Ammon's horn (tissue), 1 donor: ENCODE data around the gene NRP2.

ENCODE experiments used
- DNase-seq: peaks from one replicate; pipeline ENCODE4 v3.0.0-alpha.2; 2016; ENCODE audit warnings: low spot score

Gene NRP2

DNA sequence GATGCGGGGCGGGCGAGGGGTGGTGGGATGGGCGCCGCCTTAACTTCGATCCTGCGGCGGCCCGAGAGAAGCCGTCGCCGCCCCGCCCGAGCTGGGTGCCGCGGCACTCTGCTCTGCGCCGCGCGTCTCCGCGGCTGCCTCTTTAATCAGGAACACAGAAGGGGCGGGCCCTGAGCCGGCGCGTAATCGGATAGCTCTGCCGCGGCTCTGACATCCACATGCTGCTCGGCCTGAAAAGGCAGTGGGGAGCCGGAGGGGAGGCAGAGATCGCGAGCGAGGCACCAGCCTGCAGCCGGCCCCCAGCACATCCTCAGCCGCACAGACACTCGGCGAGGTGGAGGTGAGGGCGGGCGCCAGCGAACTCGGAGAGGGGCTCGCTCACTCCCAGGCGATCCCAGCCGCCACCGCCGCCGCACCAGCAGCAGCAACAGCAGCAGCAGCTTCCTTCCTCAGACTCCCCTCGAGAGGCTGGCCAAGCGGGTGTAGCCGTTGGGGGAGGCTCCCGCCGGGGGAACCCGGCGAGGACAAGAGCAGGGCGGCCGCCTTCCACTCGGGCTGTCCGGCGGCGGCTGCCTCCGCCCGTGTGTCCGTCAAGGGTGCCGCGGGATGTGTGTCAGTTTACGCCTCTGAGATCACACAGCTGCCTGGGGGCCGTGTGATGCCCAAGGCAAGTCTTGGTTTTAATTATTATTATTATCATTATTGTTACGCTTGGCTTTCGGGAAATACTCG is at the start of gene NRP2:
TSS of gene NRP2 (plus strand) at position 263 of the 732 bp plus-strand sequence. CDS start 790 bp downstream, outside the sequence.
- peak; percentile 91 for DNase-seq

GRCh38 chr2:205633994-205634393 is 48.3 kb upstream of the NRP2 start:
- DNase-seq, result no peak

GRCh38 chr2:205636549-205637319 is 45.6 kb upstream of the NRP2 start:
- no peak for DNase-seq

- DNase-seq, result no peak
Observed at GRCh38 chr2:205637320-205637602, 45.0 kb upstream of the NRP2 start.

GRCh38 chr2:205637779-205638503 is 44.4 kb upstream of the NRP2 start:
- no peak for DNase-seq

DNA sequence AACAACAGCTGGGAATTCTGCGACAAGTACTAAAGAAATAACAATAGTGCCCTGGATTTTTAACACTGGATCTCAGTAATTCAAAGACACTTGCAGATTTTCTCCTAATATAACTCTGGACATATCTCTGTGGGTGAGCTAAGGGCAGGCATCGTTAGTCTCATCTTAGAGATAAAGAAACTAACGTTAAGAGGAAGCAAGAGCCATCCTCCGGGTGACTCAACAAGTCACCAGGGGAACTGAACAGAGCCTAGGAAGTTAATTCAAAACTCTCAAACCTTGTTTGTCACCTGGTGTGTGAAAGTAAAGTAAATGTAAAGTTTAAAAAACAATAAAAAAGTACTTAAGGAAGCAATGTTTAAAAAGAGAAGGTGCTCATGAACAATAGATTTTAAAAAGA is 41.6 kb upstream of the NRP2 start:
- no peak for DNase-seq

GRCh38 chr2:205642599-205643356 is 39.5 kb upstream of the NRP2 start:
- DNase-seq, result no peak

- no peak for DNase-seq
Observed at GRCh38 chr2:205643391-205643885, 38.9 kb upstream of the NRP2 start.

- DNase-seq, result no peak
Observed at GRCh38 chr2:205644018-205644417, 38.3 kb upstream of the NRP2 start.

GRCh38 chr2:205646680-205647079 is 35.6 kb upstream of the NRP2 start:
- DNase-seq, result no peak

DNA sequence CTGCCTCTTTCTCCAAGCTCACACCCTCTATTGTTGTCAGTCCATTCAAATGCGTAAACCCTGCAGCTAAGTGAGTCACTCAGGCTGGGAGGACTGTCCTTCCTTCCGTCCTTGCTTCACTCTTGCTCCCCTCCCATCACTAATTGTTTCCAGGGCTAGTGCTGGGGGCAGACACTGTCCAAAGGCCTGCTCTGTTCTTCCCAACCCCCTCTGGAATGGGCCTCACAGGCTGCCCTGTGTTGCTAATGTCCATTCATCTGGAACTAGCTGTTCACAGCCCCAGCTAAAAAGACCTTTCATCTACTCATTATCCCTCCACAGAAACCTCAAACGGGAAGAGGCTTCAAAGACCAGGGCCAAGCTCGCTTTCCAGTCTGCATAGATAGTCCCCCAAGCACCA is 31.9 kb upstream of the NRP2 start:
- no peak for DNase-seq

- DNase-seq, result no peak
Observed at GRCh38 chr2:205650931-205651330, 31.4 kb upstream of the NRP2 start.

DNA sequence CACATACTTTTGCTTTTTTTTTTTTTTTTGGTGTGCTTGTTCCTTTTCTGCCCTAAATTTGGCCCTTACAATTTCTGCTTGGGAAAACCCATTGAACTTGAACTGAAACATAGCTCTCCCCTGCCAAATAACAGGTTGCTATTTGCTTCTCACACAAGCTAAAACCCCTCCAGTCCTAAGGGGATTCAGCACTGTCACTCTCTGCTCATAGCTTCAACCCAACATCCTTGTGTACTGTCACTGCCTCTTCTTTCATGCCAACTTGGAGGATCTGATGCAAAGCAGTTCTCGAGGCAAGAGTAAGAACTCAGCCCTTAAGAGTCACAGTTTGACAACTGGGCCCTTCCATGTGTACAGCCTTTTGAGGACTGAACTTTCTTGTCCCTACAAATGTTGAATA is 30.6 kb upstream of the NRP2 start:
- no peak for DNase-seq

GRCh38 chr2:205654878-205655605 is 27.3 kb upstream of the NRP2 start:
- DNase-seq, result no peak

DNA sequence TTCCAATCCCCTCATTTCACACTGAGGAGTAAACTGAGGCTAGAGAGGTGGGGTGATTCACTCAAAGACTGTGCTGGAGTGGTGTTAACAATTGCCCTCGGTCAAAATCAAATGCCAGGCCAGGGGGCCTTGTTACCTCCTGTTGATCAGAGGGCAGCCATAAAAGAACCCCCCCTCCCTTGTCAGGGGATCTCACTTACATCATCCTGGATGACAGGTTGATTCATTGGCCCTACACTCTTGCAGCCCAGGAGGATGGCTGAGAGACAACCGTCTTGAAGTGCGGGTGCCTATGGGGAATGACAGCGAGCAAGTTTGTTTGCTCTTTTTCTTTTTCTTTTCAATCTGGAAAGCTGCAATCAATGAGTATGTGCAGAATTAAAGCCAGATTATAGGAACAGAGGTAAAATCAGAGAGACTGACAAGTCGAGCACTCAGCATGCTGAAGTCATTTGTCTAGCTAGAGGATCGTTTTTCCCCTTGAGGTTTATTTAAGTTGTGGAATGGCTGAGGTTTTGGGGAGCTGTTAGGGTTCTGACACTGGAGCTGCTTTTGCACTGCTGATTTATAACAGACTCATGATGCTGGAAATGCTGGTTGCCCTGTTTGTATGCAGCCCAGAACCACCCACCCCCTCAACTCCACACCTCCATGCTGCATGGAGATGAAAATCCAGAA is 26.4 kb upstream of the NRP2 start:
- no peak for DNase-seq

- no peak for DNase-seq
Observed at GRCh38 chr2:205656461-205656860, 25.8 kb upstream of the NRP2 start.

DNA sequence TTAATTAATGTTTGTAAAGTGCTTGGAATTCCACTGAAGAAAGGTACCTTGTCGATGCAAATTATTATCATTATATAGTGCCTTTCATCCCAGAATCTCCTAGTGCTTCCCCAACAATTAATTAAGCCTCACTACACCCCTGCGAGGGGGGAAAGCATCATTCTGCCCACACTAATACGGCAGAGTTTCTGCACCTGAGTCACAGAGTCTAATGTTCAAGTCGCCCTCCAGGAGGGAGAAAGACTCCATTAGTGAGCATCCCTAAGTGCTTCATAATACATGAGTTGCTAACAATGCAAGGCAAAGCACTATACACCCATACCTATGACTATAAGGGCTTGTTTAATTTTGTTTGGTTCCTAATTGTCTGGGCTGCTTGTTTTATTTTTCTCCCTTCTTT is 25.4 kb upstream of the NRP2 start:
- DNase-seq, result no peak

GRCh38 chr2:205657579-205657978 is 24.7 kb upstream of the NRP2 start:
- no peak for DNase-seq

GRCh38 chr2:205658068-205658467 is 24.2 kb upstream of the NRP2 start:
- no peak for DNase-seq

GRCh38 chr2:205658572-205658971 is 23.7 kb upstream of the NRP2 start:
- no peak for DNase-seq

- DNase-seq, result no peak
Observed at GRCh38 chr2:205659922-205660321, 22.4 kb upstream of the NRP2 start.
